Naive B cell (primary cell): ENCODE measurements around the gene ATRNL1. TPM values are rescaled to one million over a fixed set of nuclear protein-coding genes. Genes with fewer than 3 reads are reported as not detected.
"Not testable (repeated sequence)": the region's sequence is repeated elsewhere in the genome, so short reads cannot be mapped to it uniquely, and the experiment has no call there.

Experiments used
- ATAC-seq, 2 donors: fragments of 150-1000 bp; cut with Tn5 transposase; 2 replicates each; pipeline ENCODE4 v1.10.0; 2021; ENCODE audit warnings: low read depth in 2 of 2, mild to moderate bottlenecking in 2 of 2, moderate library complexity in 2 of 2
- DNase-seq: peaks from one replicate; pipeline ENCODE4 v3.0.0; 2022
- H3K27ac Mint-ChIP-seq, 6 donors: one replicate each; pipeline ENCODE4 v1.8.0; 2020 to 2022; ENCODE audit warnings: mild to moderate bottlenecking in 6 of 6, mixed read lengths in 6 of 6, moderate library complexity in 5 of 6, inconsistent platforms in 2 of 6
- H3K27me3 Mint-ChIP-seq, 3 donors: one replicate each; pipeline ENCODE4 v1.8.0; 2021 to 2022; ENCODE audit warnings: mixed read lengths in 3 of 3, mild to moderate bottlenecking in 1 of 3
- H3K36me3 Mint-ChIP-seq, 2 donors: one replicate each; pipeline ENCODE4 v1.8.0; 2020 to 2022; ENCODE audit warnings: mixed read lengths in 2 of 2, inconsistent platforms in 1 of 2, mild to moderate bottlenecking in 1 of 2
- H3K4me1 Mint-ChIP-seq, 3 donors: one replicate each; pipeline ENCODE4 v1.8.0; 2020 to 2022; ENCODE audit warnings: mixed read lengths in 3 of 3, inconsistent platforms in 1 of 3, mild to moderate bottlenecking in 1 of 3, moderate library complexity in 1 of 3
- H3K4me3 Mint-ChIP-seq, 8 donors: one replicate each; pipeline ENCODE4 v1.8.0; 2020 to 2022; ENCODE audit warnings: mild to moderate bottlenecking in 8 of 8, mixed read lengths in 8 of 8, moderate library complexity in 8 of 8, inconsistent platforms in 2 of 8
- H3K9me3 Mint-ChIP-seq, 7 donors: one replicate each; pipeline ENCODE4 v1.8.0; 2020 to 2022; ENCODE audit warnings: mixed read lengths in 7 of 7, mild to moderate bottlenecking in 5 of 7, inconsistent platforms in 2 of 7, moderate library complexity in 1 of 7
- polyA plus RNA-seq, 6 donors: library from polyadenylated mRNA; unstranded; fragments of 300-500 nt; fragmentation: Illumina TruSeq; gene quantifications; one replicate each; pipeline ENCODE4 v1.2.3, GENCODE V29; 2021; ENCODE audit warnings: low read depth in 6 of 6

Gene ATRNL1
- polyA plus RNA-seq, 6 donors from 2014 or later, result 0.03 to 1.7 (median 0.49) TPM; not detected in 2

GRCh38 chr10:115173915-115174443 lies 80.8 kb downstream of the ATRNL1 start:
- peaks cover 6 to 14% (median 11%) of the 10 kb centered on the region in 3 donors for H3K27me3 Mint-ChIP-seq
- no peaks in the 10 kb centered on the region for H3K9me3 Mint-ChIP-seq
- no peak overlapping the region for H3K4me3 Mint-ChIP-seq
- peak overlapping the region in 1 of 6 donors; percentile 24 for H3K27ac Mint-ChIP-seq
- H3K36me3 Mint-ChIP-seq, result no peaks in the 10 kb centered on the region
- no peak for ATAC-seq
- DNase-seq, result no peak
- H3K4me1 Mint-ChIP-seq, result no peaks in the 10 kb centered on the region

- not testable (repeated sequence) for H3K27ac Mint-ChIP-seq, DNase-seq, H3K4me1 Mint-ChIP-seq, H3K36me3 Mint-ChIP-seq, H3K27me3 Mint-ChIP-seq, H3K9me3 Mint-ChIP-seq, ATAC-seq
- peak overlapping the region in 3 of 8 donors; percentile 42 to 77 (median 47) for H3K4me3 Mint-ChIP-seq
Measured at GRCh38 chr10:115207276-115207675, 114.1 kb downstream of the ATRNL1 start.

- peaks cover 0 to 5% (median 4%) of the 10 kb centered on the region in 3 donors for H3K4me1 Mint-ChIP-seq
- no peak for ATAC-seq
- H3K27me3 Mint-ChIP-seq, result peaks cover 0 to 9% (median 0%) of the 10 kb centered on the region in 3 donors
- peaks cover 0 to 6% (median 3%) of the 10 kb centered on the region in 7 donors for H3K9me3 Mint-ChIP-seq
- no peak overlapping the region for H3K4me3 Mint-ChIP-seq
- no peak overlapping the region for H3K27ac Mint-ChIP-seq
- no peak for DNase-seq
- no peaks in the 10 kb centered on the region for H3K36me3 Mint-ChIP-seq
Measured at GRCh38 chr10:115209133-115209532, 116.0 kb downstream of the ATRNL1 start.

GRCh38 chr10:115214829-115215228 lies 121.7 kb downstream of the ATRNL1 start:
- Mint-ChIP-seq H3K4me1 (no peaks in the 10 kb centered on the region), H3K4me3 (no peak overlapping the region), H3K9me3 (peaks cover 0 to 6% (median 3%) of the 10 kb centered on the region in 7 donors), H3K27ac (no peak overlapping the region), H3K36me3 (no peaks in the 10 kb centered on the region), H3K27me3 (peaks cover 0 to 5% (median 0%) of the 10 kb centered on the region in 3 donors)
- ATAC-seq, result no peak
- DNase-seq, result no peak

GRCh38 chr10:115219203-115219602 lies 126.0 kb downstream of the ATRNL1 start:
- Mint-ChIP-seq H3K27ac (no peak overlapping the region), H3K27me3 (peaks cover 0 to 4% (median 0%) of the 10 kb centered on the region in 3 donors), H3K36me3 (no peaks in the 10 kb centered on the region), H3K9me3 (peaks cover 0 to 8% (median 5%) of the 10 kb centered on the region in 7 donors), H3K4me3 (no peak overlapping the region), H3K4me1 (no peaks in the 10 kb centered on the region)
- DNase-seq, result no peak
- no peak for ATAC-seq

- H3K4me3 Mint-ChIP-seq, result no peak overlapping the region
- H3K27me3 Mint-ChIP-seq, result peaks cover 0 to 4% (median 0%) of the 10 kb centered on the region in 3 donors
- DNase-seq (no peak), ATAC-seq (no peak)
- H3K4me1 Mint-ChIP-seq, result no peaks in the 10 kb centered on the region
- no peaks in the 10 kb centered on the region for H3K36me3 Mint-ChIP-seq
- peaks cover 0 to 9% (median 5%) of the 10 kb centered on the region in 7 donors for H3K9me3 Mint-ChIP-seq
- no peak overlapping the region for H3K27ac Mint-ChIP-seq
Measured at GRCh38 chr10:115222039-115222438, 128.9 kb downstream of the ATRNL1 start.

GRCh38 chr10:115239761-115240160 lies 146.6 kb downstream of the ATRNL1 start:
- Mint-ChIP-seq H3K9me3 (peaks cover 0 to 2% (median 0%) of the 10 kb centered on the region in 7 donors), H3K4me3 (no peak overlapping the region), H3K27ac (no peak overlapping the region), H3K27me3 (no peaks in the 10 kb centered on the region), H3K36me3 (no peaks in the 10 kb centered on the region), H3K4me1 (no peaks in the 10 kb centered on the region)
- no peak for ATAC-seq
- no peak for DNase-seq

GRCh38 chr10:115250784-115251183 lies 157.6 kb downstream of the ATRNL1 start:
- Mint-ChIP-seq H3K27me3 (no peaks in the 10 kb centered on the region), H3K4me1 (no peaks in the 10 kb centered on the region), H3K9me3 (peaks cover 0 to 13% (median 8%) of the 10 kb centered on the region in 7 donors), H3K27ac (no peak overlapping the region), H3K36me3 (no peaks in the 10 kb centered on the region), H3K4me3 (no peak overlapping the region)
- no peak for DNase-seq
- ATAC-seq, result no peak

GRCh38 chr10:115253765-115254164 lies 160.6 kb downstream of the ATRNL1 start:
- not testable (repeated sequence) for H3K27ac Mint-ChIP-seq, DNase-seq, H3K27me3 Mint-ChIP-seq, H3K4me1 Mint-ChIP-seq, H3K4me3 Mint-ChIP-seq, H3K36me3 Mint-ChIP-seq, ATAC-seq
- peaks cover 10 to 22% (median 20%) of the 10 kb centered on the region in 7 donors for H3K9me3 Mint-ChIP-seq

- no peak for ATAC-seq
- H3K27ac Mint-ChIP-seq, result no peak overlapping the region
- no peaks in the 10 kb centered on the region for H3K4me1 Mint-ChIP-seq
Measured at GRCh38 chr10:115272482-115272881, 179.3 kb downstream of the ATRNL1 start.

GRCh38 chr10:115278294-115278693 lies 185.1 kb downstream of the ATRNL1 start:
- no peak for ATAC-seq
- no peaks in the 10 kb centered on the region for H3K4me1 Mint-ChIP-seq
- H3K4me3 Mint-ChIP-seq, result no peak overlapping the region
- H3K36me3 Mint-ChIP-seq, result no peaks in the 10 kb centered on the region
- peaks cover 0 to 8% (median 0%) of the 10 kb centered on the region in 7 donors for H3K9me3 Mint-ChIP-seq
- DNase-seq, result no peak
- H3K27me3 Mint-ChIP-seq, result no peaks in the 10 kb centered on the region
- no peak overlapping the region for H3K27ac Mint-ChIP-seq

More at GRCh38 chr10:115272482-115272881, 179.3 kb downstream of the ATRNL1 start:
- H3K27me3 Mint-ChIP-seq, result no peaks in the 10 kb centered on the region
- no peaks in the 10 kb centered on the region for H3K36me3 Mint-ChIP-seq
- DNase-seq, result no peak
- H3K9me3 Mint-ChIP-seq, result peaks cover 0 to 8% (median 0%) of the 10 kb centered on the region in 7 donors
- no peak overlapping the region for H3K4me3 Mint-ChIP-seq

GRCh38 chr10:115295213-115295805 lies 202.1 kb downstream of the ATRNL1 start:
- Mint-ChIP-seq H3K9me3 (peaks cover 10 to 31% (median 19%) of the 10 kb centered on the region in 7 donors), H3K36me3 (no peaks in the 10 kb centered on the region), H3K4me3 (no peak overlapping the region), H3K27ac (no peak overlapping the region), H3K4me1 (no peaks in the 10 kb centered on the region), H3K27me3 (no peaks in the 10 kb centered on the region)
- DNase-seq, result no peak
- ATAC-seq, result no peak

- no peaks in the 10 kb centered on the region for H3K4me1 Mint-ChIP-seq
- no peak overlapping the region for H3K27ac Mint-ChIP-seq
- H3K27me3 Mint-ChIP-seq, result no peaks in the 10 kb centered on the region
- DNase-seq, result no peak
- H3K9me3 Mint-ChIP-seq, result peaks cover 0 to 9% (median 2%) of the 10 kb centered on the region in 7 donors
- no peak for ATAC-seq
- no peaks in the 10 kb centered on the region for H3K36me3 Mint-ChIP-seq
- no peak overlapping the region for H3K4me3 Mint-ChIP-seq
Measured at GRCh38 chr10:115300080-115300479, 206.9 kb downstream of the ATRNL1 start.

GRCh38 chr10:115319669-115320068 lies 226.5 kb downstream of the ATRNL1 start:
- H3K27me3 Mint-ChIP-seq, H3K4me3 Mint-ChIP-seq, H3K4me1 Mint-ChIP-seq, ATAC-seq, DNase-seq, H3K27ac Mint-ChIP-seq: not testable (repeated sequence)
- H3K9me3 Mint-ChIP-seq, result peaks cover 5 to 25% (median 13%) of the 10 kb centered on the region in 7 donors
- H3K36me3 Mint-ChIP-seq, result peaks cover 0 to 18% of the 10 kb centered on the region in 2 donors
